HEK293 (cell line): ENCODE data around the gene SOCS4.
"Not testable (repeated sequence)": the region's sequence is repeated elsewhere in the genome, so short reads cannot be mapped to it uniquely, and the experiment has no call there.

Experiments used
- CTCF ChIA-PET: fragments of 350-600 bp; formaldehyde crosslinking; extraction: SDS; loops from one replicate; lab custom pipeline; 2021; ENCODE audit warnings: antibody characterized with exemption; lab: Yijun Ruan, JAX
- POLR2A ChIA-PET: fragments of 300-600 bp; formaldehyde crosslinking; extraction: SDS; loops from one replicate; lab custom pipeline; 2020; ENCODE audit warnings: antibody characterized with exemption, inconsistent platforms; lab: Yijun Ruan, JAX
- H3K27ac ChIP-seq: fragments of 200-500 bp; sonication (Bioruptor generic); 2 replicates; pipeline ENCODE4 v1.5.1; 2014; ENCODE audit warnings: low read depth, low read length, control low read depth, inconsistent platforms; ENCODE audit errors: extremely low read depth
- H3K36me3 ChIP-seq, 2 experiments: fragments of 200-500 bp in 1 of 2; sonication (Bioruptor generic) in 1 of 2; 1 replicate in 1 of 2; 2 replicates in 1 of 2; pipeline ENCODE4 v1.5.1; 2014 to 2017; ENCODE audit warnings: inconsistent platforms in 2 of 2, low read length in 2 of 2; ENCODE audit not compliant: control insufficient read depth in 2 of 2, insufficient read depth in 1 of 2
- H3K4me1 ChIP-seq: fragments of 200-500 bp; sonication (Bioruptor generic); 2 replicates; pipeline ENCODE4 v1.5.1; 2014; ENCODE audit warnings: mild to moderate bottlenecking, low read length, inconsistent platforms; ENCODE audit not compliant: control insufficient read depth, insufficient read depth
- H3K4me3 ChIP-seq: 2 replicates; pipeline ENCODE4 v1.5.1; 2011; ENCODE audit warnings: low read depth, mild to moderate bottlenecking, control low read depth, low read length, moderate library complexity
- H3K9me3 ChIP-seq: fragments of 200-500 bp; sonication (Bioruptor generic); 2 replicates; pipeline ENCODE4 v1.5.1; 2014; ENCODE audit warnings: low read depth, low read length, inconsistent platforms; ENCODE audit not compliant: control insufficient read depth, insufficient read depth
- AEBP2 ChIP-seq: fragments of 450-650 bp; formaldehyde crosslinking; IDR thresholded peaks from 2 replicates; pipeline ENCODE4 v1.5.1; 2016; ENCODE audit warnings: missing biosample characterization, missing genetic modification characterization, borderline replicate concordance
- CTCF ChIP-seq: fragments of 450-650 bp; formaldehyde crosslinking; IDR thresholded peaks from 2 replicates; pipeline ENCODE4 v1.5.1; 2016; ENCODE audit warnings: missing biosample characterization, missing genetic modification characterization
- HOXC10 ChIP-seq: sonication (generic); formaldehyde crosslinking; IDR thresholded peaks from 2 replicates; pipeline ENCODE4 v1.8.1; 2023; ENCODE audit warnings: mild to moderate bottlenecking, missing genetic modification reagents
- KLF10 ChIP-seq: fragments of 450-650 bp; IDR thresholded peaks from 2 replicates; pipeline ENCODE4 v1.5.1; 2018; ENCODE audit warnings: missing biosample characterization, mild to moderate bottlenecking, missing genetic modification characterization
- KLF7 ChIP-seq: fragments of 450-650 bp; formaldehyde crosslinking; IDR thresholded peaks from 2 replicates; pipeline ENCODE4 v1.5.1; 2016; ENCODE audit warnings: missing biosample characterization, missing genetic modification characterization, borderline replicate concordance
- KLF9 ChIP-seq: fragments of 450-650 bp; formaldehyde crosslinking; IDR thresholded peaks from 2 replicates; pipeline ENCODE4 v1.5.1; 2016; ENCODE audit warnings: missing biosample characterization, missing genetic modification characterization, low read depth
- SCRT1 ChIP-seq: fragments of 450-650 bp; formaldehyde crosslinking; IDR thresholded peaks from 2 replicates; pipeline ENCODE4 v1.5.1; 2016; ENCODE audit warnings: missing biosample characterization, missing genetic modification characterization, borderline replicate concordance
- TRIM28 ChIP-seq: IDR thresholded peaks from 2 replicates; pipeline ENCODE4 v1.6.1; 2011; ENCODE audit warnings: low read length, control low read depth, borderline replicate concordance
- ZEB2 ChIP-seq: fragments of 450-650 bp; formaldehyde crosslinking; IDR thresholded peaks from 2 replicates; pipeline ENCODE4 v1.5.1; 2016; ENCODE audit warnings: missing biosample characterization, missing genetic modification characterization
- ZFP37 ChIP-seq: fragments of 450-650 bp; formaldehyde crosslinking; IDR thresholded peaks from 2 replicates; pipeline ENCODE4 v1.5.1; 2016; ENCODE audit warnings: missing biosample characterization, missing genetic modification characterization
- ZNF140 ChIP-seq: fragments of 450-650 bp; formaldehyde crosslinking; IDR thresholded peaks from 2 replicates; pipeline ENCODE4 v1.5.1; 2016; ENCODE audit warnings: missing biosample characterization, missing genetic modification characterization
- ZNF223 ChIP-seq: fragments of 450-650 bp; formaldehyde crosslinking; IDR thresholded peaks from 2 replicates; pipeline ENCODE4 v1.5.1; 2016; ENCODE audit warnings: missing biosample characterization, missing genetic modification characterization
- ZNF292 ChIP-seq: fragments of 450-650 bp; formaldehyde crosslinking; IDR thresholded peaks from 2 replicates; pipeline ENCODE4 v1.5.1; 2016; ENCODE audit warnings: low read depth, missing biosample characterization, missing genetic modification characterization, borderline replicate concordance
- ZNF311 ChIP-seq: fragments of 450-650 bp; formaldehyde crosslinking; IDR thresholded peaks from 2 replicates; pipeline ENCODE4 v1.5.1; 2017; ENCODE audit warnings: missing biosample characterization, missing genetic modification characterization, borderline replicate concordance
- ZNF350 ChIP-seq: fragments of 450-650 bp; formaldehyde crosslinking; IDR thresholded peaks from 2 replicates; pipeline ENCODE4 v1.5.0; 2017; ENCODE audit warnings: missing biosample characterization, mild to moderate bottlenecking, missing genetic modification characterization
- ZNF449 ChIP-seq: fragments of 450-650 bp; formaldehyde crosslinking; IDR thresholded peaks from 2 replicates; pipeline ENCODE4 v1.5.1; 2017; ENCODE audit warnings: missing biosample characterization, mild to moderate bottlenecking, missing genetic modification characterization, moderate library complexity
- ZNF473 ChIP-seq: fragments of 450-650 bp; formaldehyde crosslinking; IDR thresholded peaks from 2 replicates; pipeline ENCODE4 v1.5.1; 2017; ENCODE audit warnings: missing biosample characterization, missing genetic modification characterization
- ZNF529 ChIP-seq: fragments of 450-650 bp; formaldehyde crosslinking; IDR thresholded peaks from 2 replicates; pipeline ENCODE4 v1.5.1; 2017; ENCODE audit warnings: missing genetic modification characterization, missing biosample characterization; ENCODE audit not compliant: insufficient replicate concordance
- ZNF549 ChIP-seq: fragments of 450-650 bp; IDR thresholded peaks from 2 replicates; pipeline ENCODE4 v1.5.1; 2018; ENCODE audit warnings: missing biosample characterization, missing genetic modification characterization, mild to moderate bottlenecking, inconsistent platforms, moderate library complexity
- ZNF561 ChIP-seq: fragments of 450-650 bp; IDR thresholded peaks from 2 replicates; pipeline ENCODE4 v1.5.1; 2018; ENCODE audit warnings: missing biosample characterization, missing genetic modification characterization, borderline replicate concordance
- ZNF610 ChIP-seq: fragments of 450-650 bp; formaldehyde crosslinking; IDR thresholded peaks from 2 replicates; pipeline ENCODE4 v1.5.1; 2016; ENCODE audit warnings: missing biosample characterization, missing genetic modification characterization, borderline replicate concordance
- ZNF626 ChIP-seq: fragments of 450-650 bp; sonication (Bioruptor Pico); formaldehyde crosslinking; IDR thresholded peaks from 2 replicates; pipeline ENCODE4 v1.5.1; 2018; ENCODE audit warnings: missing biosample characterization, missing genetic modification characterization, inconsistent platforms
- ZNF654 ChIP-seq: fragments of 450-650 bp; formaldehyde crosslinking; IDR thresholded peaks from 2 replicates; pipeline ENCODE4 v1.5.1; 2016; ENCODE audit warnings: low read depth, missing biosample characterization, missing genetic modification characterization
- ZNF664 ChIP-seq: fragments of 450-650 bp; formaldehyde crosslinking; IDR thresholded peaks from 2 replicates; pipeline ENCODE4 v1.5.1; 2016; ENCODE audit warnings: missing biosample characterization, missing genetic modification characterization
- ZNF704 ChIP-seq: fragments of 450-650 bp; formaldehyde crosslinking; IDR thresholded peaks from 2 replicates; pipeline ENCODE4 v1.5.1; 2016; ENCODE audit warnings: missing biosample characterization, missing genetic modification characterization
- ZNF777 ChIP-seq: fragments of 450-650 bp; formaldehyde crosslinking; IDR thresholded peaks from 2 replicates; pipeline ENCODE4 v1.5.1; 2017; ENCODE audit warnings: missing biosample characterization, missing genetic modification characterization, borderline replicate concordance

The SOCS4 gene

GRCh38 chr14:55075628-55076175 lies 48.7 kb downstream of the SOCS4 start:
- CTCF ChIA-PET, result interaction anchor here (1.0 to 1.7 kb wide), 2 partner anchors 14 to 45 kb away, joined by 4 to 5 read pairs; no protein-coding TSS in a partner anchor

GRCh38 chr14:55077170-55078151 lies 50.4 kb downstream of the SOCS4 start:
- ChIA-PET CTCF (interaction anchor here (0.7 to 1.7 kb wide), 6 partner anchors 12 to 350 kb away, joined by 3 to 5 read pairs (median 3); no protein-coding TSS in a partner anchor), POLR2A (interaction anchor here (0.6 to 2.2 kb wide), 3 partner anchors 17 to 206 kb away, joined by 3 to 11 read pairs (median 4); partner anchors contain the start of gene MAPK1IP1L)
- Histone ChIP-seq H3K4me1 (no peaks in the 10 kb centered on the region), H3K27ac (no peak overlapping the region), H3K4me3 (no peak overlapping the region), H3K36me3 (no peaks in the 10 kb centered on the region), H3K9me3 (no peaks in the 10 kb centered on the region)
- TF ChIP-seq ZNF654, result no peak
- no peak for TF ChIP-seq ZEB2 (tag by site-specific recombination)
- TF ChIP-seq ZNF549, result no peak
- TF ChIP-seq ZFP37, result no peak
- no peak for TF ChIP-seq KLF7 (tag by site-specific recombination)
- no peak for TF ChIP-seq ZNF704 (tag by site-specific recombination)
- no peak for TF ChIP-seq ZNF664 (tag by site-specific recombination)
- no peak for TF ChIP-seq HOXC10
- TF ChIP-seq AEBP2 (tag by site-specific recombination), result no peak
- no peak for TF ChIP-seq ZNF292 (tag by site-specific recombination)
- no peak for TF ChIP-seq ZNF311
- TF ChIP-seq ZNF626 (tag by site-specific recombination), result no peak
- no peak for TF ChIP-seq ZNF449
- no peak for TF ChIP-seq ZNF140
- no peak for TF ChIP-seq KLF9
- no peak for TF ChIP-seq ZNF473 (tag by site-specific recombination)
- TF ChIP-seq ZNF777, result no peak

More at GRCh38 chr14:55075628-55076175, 48.7 kb downstream of the SOCS4 start:
- Histone ChIP-seq H3K27ac (no peak overlapping the region), H3K4me3 (no peak overlapping the region), H3K4me1 (no peaks in the 10 kb centered on the region), H3K36me3 (no peaks in the 10 kb centered on the region), H3K9me3 (no peaks in the 10 kb centered on the region)
- TF ChIP-seq KLF10 (tag by site-specific recombination), result no peak
- TF ChIP-seq ZNF610 (tag by site-specific recombination), result no peak
- no peak for TF ChIP-seq ZNF223 (tag by site-specific recombination)
- TF ChIP-seq CTCF (tag by site-specific recombination), result no peak
- TF ChIP-seq ZNF529 (tag by site-specific recombination), result no peak
- no peak for TF ChIP-seq TRIM28
- TF ChIP-seq SCRT1 (tag by site-specific recombination), result no peak
- TF ChIP-seq ZNF350, result no peak
- TF ChIP-seq ZNF561 (tag by site-specific recombination), result no peak
- POLR2A ChIA-PET, result no interaction called here

- POLR2A ChIA-PET, H3K9me3 ChIP-seq, H3K4me3 ChIP-seq, H3K27ac ChIP-seq, H3K4me1 ChIP-seq, H3K36me3 ChIP-seq: not testable (repeated sequence)
- CTCF ChIA-PET, result interaction anchor here (0.7 kb wide), 1 partner anchor 1023 kb away, joined by 4 read pairs; no protein-coding TSS in a partner anchor
Measured at GRCh38 chr14:55079961-55080360, 52.9 kb downstream of the SOCS4 start.
